Stomach (tissue), 4 donors: ENCODE measurements around the gene KIFBP.

Source experiments
- EP300 ChIP-seq: sonication (generic); formaldehyde crosslinking; IDR thresholded peaks from one replicate; pipeline ENCODE4 v1.6.1; 2017; ENCODE audit warnings: antibody characterized with exemption
- POLR2A ChIP-seq, 4 donors: fragments of 450-650 bp; IDR thresholded peaks; one replicate each; pipeline ENCODE4 v1.6.1; 2016; ENCODE audit warnings: antibody characterized with exemption in 4 of 4, control low read depth in 2 of 4, mild to moderate bottlenecking in 1 of 4, moderate library complexity in 1 of 4
- POLR2AphosphoS5 ChIP-seq, 3 donors: sonication (generic); formaldehyde crosslinking; IDR thresholded peaks; one replicate each; pipeline ENCODE4 v1.6.1; 2016; ENCODE audit warnings: antibody characterized with exemption in 3 of 3
- TF ChIP-seq, protein P1 (sequence below), 7 experiments: fragments of 450-650 bp in 4 of 7; fragments of 200-600 bp in 3 of 7; sonication (generic) in 3 of 7; IDR thresholded peaks; one replicate each; pipeline ENCODE4 v1.5.1; 2016 to 2019; ENCODE audit warnings: antibody characterized with exemption in 7 of 7, control low read depth in 2 of 7, mild to moderate bottlenecking in 1 of 7

DNA sequence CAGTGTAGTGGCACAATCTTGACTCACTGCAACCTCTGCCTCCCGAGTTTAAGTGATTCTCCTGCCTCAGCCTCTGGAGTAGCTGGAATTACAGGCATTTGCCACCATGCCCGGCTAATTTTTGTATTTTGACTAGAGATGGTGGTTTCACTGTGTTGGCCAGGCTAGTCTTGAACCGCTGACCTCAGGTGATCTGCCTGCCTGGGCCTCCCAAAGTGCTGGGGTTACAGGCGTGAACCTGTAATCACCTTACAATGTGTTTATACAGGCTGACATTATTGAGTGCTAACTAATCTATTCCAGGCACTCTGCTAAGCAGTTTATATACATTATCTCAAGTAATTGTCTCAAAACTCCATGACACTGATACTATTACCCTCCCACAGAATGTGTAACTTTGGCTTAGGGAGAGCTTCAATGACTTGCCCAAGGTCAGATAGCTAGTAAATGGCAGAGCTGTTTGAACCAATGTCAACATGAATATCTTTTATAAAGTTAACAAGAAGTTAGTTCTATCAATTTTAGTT, 36.8 kb downstream of the KIFBP start:
- TF ChIP-seq, protein P1, sequence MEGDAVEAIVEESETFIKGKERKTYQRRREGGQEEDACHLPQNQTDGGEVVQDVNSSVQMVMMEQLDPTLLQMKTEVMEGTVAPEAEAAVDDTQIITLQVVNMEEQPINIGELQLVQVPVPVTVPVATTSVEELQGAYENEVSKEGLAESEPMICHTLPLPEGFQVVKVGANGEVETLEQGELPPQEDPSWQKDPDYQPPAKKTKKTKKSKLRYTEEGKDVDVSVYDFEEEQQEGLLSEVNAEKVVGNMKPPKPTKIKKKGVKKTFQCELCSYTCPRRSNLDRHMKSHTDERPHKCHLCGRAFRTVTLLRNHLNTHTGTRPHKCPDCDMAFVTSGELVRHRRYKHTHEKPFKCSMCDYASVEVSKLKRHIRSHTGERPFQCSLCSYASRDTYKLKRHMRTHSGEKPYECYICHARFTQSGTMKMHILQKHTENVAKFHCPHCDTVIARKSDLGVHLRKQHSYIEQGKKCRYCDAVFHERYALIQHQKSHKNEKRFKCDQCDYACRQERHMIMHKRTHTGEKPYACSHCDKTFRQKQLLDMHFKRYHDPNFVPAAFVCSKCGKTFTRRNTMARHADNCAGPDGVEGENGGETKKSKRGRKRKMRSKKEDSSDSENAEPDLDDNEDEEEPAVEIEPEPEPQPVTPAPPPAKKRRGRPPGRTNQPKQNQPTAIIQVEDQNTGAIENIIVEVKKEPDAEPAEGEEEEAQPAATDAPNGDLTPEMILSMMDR (IDR thresholded peaks at IDR 0.05): no peak
- TF ChIP-seq EP300 (no peak), POLR2AphosphoS5 (IDR thresholded peaks at IDR 0.05) (no peak), POLR2A (IDR thresholded peaks at IDR 0.05) (no peak)
